Testis (tissue), 2 donors: Measurements from ENCODE around the gene TNPO3.

Source experiments
- CTCF ChIP-seq, 3 experiments: fragments of 450-650 bp in 2 of 3; fragments of 200-600 bp in 1 of 3; sonication (generic) in 1 of 3; IDR thresholded peaks; one replicate each; pipeline ENCODE4 v1.5.1; 2016 to 2019; ENCODE audit warnings: antibody characterized with exemption in 3 of 3, mild to moderate bottlenecking in 2 of 3, moderate library complexity in 1 of 3
- POLR2A ChIP-seq: fragments of 450-650 bp; IDR thresholded peaks from one replicate; pipeline ENCODE4 v1.6.1; 2017; ENCODE audit warnings: antibody characterized with exemption, mild to moderate bottlenecking, moderate library complexity

- TF ChIP-seq CTCF (IDR thresholded peaks at IDR 0.05) (no peak), POLR2A (no peak)
Observed at GRCh38 chr7:129098409-129099084, 43.6 kb upstream of the TNPO3 start.
